H1 (cell line): ENCODE results near the gene NCAPD2. TPM values are rescaled to one million over a fixed set of nuclear protein-coding genes. Genes with fewer than 3 reads are reported as not detected.

Experiments
- CTCF ChIA-PET: fragments of 300-600 bp; sonication (Branson Sonifier 250); formaldehyde crosslinking; loops from one replicate; lab custom pipeline; 2021; ENCODE audit not compliant: partially characterized antibody; lab: Charles Lee
- POLR2A ChIA-PET: fragments of 300-600 bp; sonication (Branson Sonifier 250); formaldehyde crosslinking; loops from one replicate; lab custom pipeline; 2021; ENCODE audit warnings: inconsistent platforms; ENCODE audit not compliant: partially characterized antibody; lab: Charles Lee
- DNase-seq, 2 experiments: peaks; one replicate each; pipeline versions ENCODE4 v3.0.0 to v3.0.0-alpha.2; 2010 to 2022; ENCODE audit warnings: low spot score in 2 of 2, low read depth in 1 of 2, mixed read lengths in 1 of 2
- FAIRE-seq: peaks from 2 replicates; lab custom pipeline; 2011; peaks lifted over from hg19 to GRCh38; lab: Jason Lieb, UNC
- H2AFZ ChIP-seq: 2 replicates; pipeline ENCODE4 v1.8.1; 2012; ENCODE audit warnings: low read length, inconsistent platforms
- H2AK5ac ChIP-seq: 2 replicates; pipeline ENCODE4 v1.6.1; 2013; ENCODE audit warnings: low read depth, low read length
- H2BK120ac ChIP-seq: replicated peaks from 2 replicates; pipeline ENCODE3; 2013; ENCODE audit warnings: low read depth, low read length, inconsistent platforms
- H2BK12ac ChIP-seq: 2 replicates; pipeline ENCODE4 v1.6.1; 2013; ENCODE audit warnings: low read depth, low read length
- H2BK15ac ChIP-seq: 2 replicates; pipeline ENCODE4 v1.6.1; 2013; ENCODE audit warnings: low read length
- H2BK20ac ChIP-seq: 2 replicates; pipeline ENCODE4 v1.6.1; 2013; ENCODE audit warnings: low read length
- H2BK5ac ChIP-seq: 2 replicates; pipeline ENCODE4 v1.6.1; 2013; ENCODE audit warnings: low read depth, low read length
- H3K14ac ChIP-seq: 2 replicates; pipeline ENCODE4 v1.6.1; 2013; ENCODE audit warnings: inconsistent platforms; ENCODE audit not compliant: insufficient read length
- H3K18ac ChIP-seq: 2 replicates; pipeline ENCODE4 v1.6.1; 2013; ENCODE audit warnings: low read length; ENCODE audit errors: extremely low read depth
- H3K23ac ChIP-seq: 2 replicates; pipeline ENCODE4 v1.6.1; 2013; ENCODE audit warnings: inconsistent platforms; ENCODE audit not compliant: insufficient read length
- H3K23me2 ChIP-seq: 2 replicates; pipeline ENCODE4 v1.6.1; 2013; ENCODE audit warnings: low read depth, low read length
- H3K27ac ChIP-seq: 2 replicates; pipeline ENCODE4 v1.6.1; 2011; ENCODE audit warnings: low read depth, low read length, inconsistent platforms
- H3K27me3 ChIP-seq, 4 experiments: replicated peaks in 1 of 4; 1 replicate in 1 of 4; 2 replicates in 3 of 4; pipeline versions ENCODE4 v1.6.1 to v1.8.1; 2011 to 2013; ENCODE audit warnings: low read length in 3 of 4, mild to moderate bottlenecking in 3 of 4, inconsistent platforms in 2 of 4, mixed read lengths in 2 of 4, moderate library complexity in 1 of 4; ENCODE audit not compliant: control insufficient read depth in 3 of 4, insufficient read depth in 3 of 4; ENCODE audit errors: extremely low read depth in 1 of 4
- H3K36me3 ChIP-seq, 4 experiments: 2 replicates each; pipeline versions ENCODE4 v1.6.1 to v1.8.1; 2011 to 2013; ENCODE audit warnings: mild to moderate bottlenecking in 4 of 4, low read length in 3 of 4, moderate library complexity in 2 of 4, control low read depth in 1 of 4, inconsistent platforms in 1 of 4; ENCODE audit not compliant: insufficient read depth in 4 of 4, control insufficient read depth in 2 of 4
- H3K4ac ChIP-seq: replicated peaks from 2 replicates; pipeline ENCODE3; 2013; ENCODE audit warnings: low read length, low read depth, mixed read lengths, inconsistent platforms; ENCODE audit not compliant: insufficient read length
- H3K4me1 ChIP-seq, 4 experiments: replicated peaks in 1 of 4; 1 replicate in 1 of 4; 2 replicates in 3 of 4; pipeline versions ENCODE4 v1.6.1 to v1.8.1; 2011 to 2013; ENCODE audit warnings: low read length in 3 of 4, inconsistent platforms in 2 of 4, mixed read lengths in 1 of 4; ENCODE audit not compliant: insufficient read depth in 4 of 4, control insufficient read depth in 3 of 4
- H3K4me2 ChIP-seq, 2 experiments: 2 replicates each; pipeline versions ENCODE4 v1.6.1 to v1.8.1; 2011 to 2013; ENCODE audit warnings: low read depth in 2 of 2, low read length in 2 of 2, control low read depth in 1 of 2, inconsistent platforms in 1 of 2, mild to moderate bottlenecking in 1 of 2; ENCODE audit not compliant: insufficient read depth in 1 of 2
- H3K4me3 ChIP-seq, 4 experiments: fragments of 200-600, 300-600 bp in 1 of 4; sonication (generic), shearing (Covaris generic), sonication (Bioruptor Twin) in 1 of 4; 2 replicates each; pipeline versions ENCODE4 v1.5.1 to v1.8.1; 2011 to 2016; ENCODE audit warnings: low read length in 4 of 4, low read depth in 3 of 4, control low read depth in 2 of 4, inconsistent platforms in 2 of 4, mild to moderate bottlenecking in 2 of 4, mixed read lengths in 1 of 4, moderate library complexity in 1 of 4; ENCODE audit not compliant: insufficient read depth in 2 of 4; ENCODE audit errors: extremely low read depth in 1 of 4
- H3K56ac ChIP-seq: replicated peaks from 2 replicates; pipeline ENCODE3; 2013; ENCODE audit warnings: low read depth, mild to moderate bottlenecking, mixed read lengths, low read length, inconsistent platforms; ENCODE audit not compliant: insufficient read length
- H3K79me1 ChIP-seq: 2 replicates; pipeline ENCODE4 v1.6.1; 2013; ENCODE audit warnings: low read depth, low read length, control low read depth
- H3K79me2 ChIP-seq, 2 experiments: 2 replicates each; pipeline versions ENCODE4 v1.6.1 to v1.8.1; 2012 to 2013; ENCODE audit warnings: low read length in 2 of 2, mild to moderate bottlenecking in 2 of 2, inconsistent platforms in 1 of 2; ENCODE audit not compliant: insufficient read depth in 2 of 2, control insufficient read depth in 1 of 2
- H3K9ac ChIP-seq, 4 experiments: replicated peaks in 1 of 4; 1 replicate in 1 of 4; 2 replicates in 3 of 4; pipeline versions ENCODE4 v1.6.1 to v1.8.1; 2011 to 2013; ENCODE audit warnings: low read depth in 3 of 4, low read length in 3 of 4, control low read depth in 2 of 4, mild to moderate bottlenecking in 2 of 4, moderate library complexity in 2 of 4, inconsistent platforms in 1 of 4; ENCODE audit errors: extremely low read depth in 1 of 4
- H3K9me3 ChIP-seq, 2 experiments: 2 replicates each; pipeline versions ENCODE4 v1.6.1 to v1.8.1; 2012 to 2013; ENCODE audit warnings: mild to moderate bottlenecking in 2 of 2, moderate library complexity in 2 of 2, control low read depth in 1 of 2, inconsistent platforms in 1 of 2, low read depth in 1 of 2, low read length in 1 of 2, mixed read lengths in 1 of 2; ENCODE audit not compliant: insufficient read depth in 2 of 2
- H4K20me1 ChIP-seq, 2 experiments: replicated peaks in 1 of 2; 2 replicates each; pipeline versions ENCODE3 to v1.8.1; 2011 to 2013; ENCODE audit warnings: inconsistent platforms in 2 of 2, low read length in 2 of 2, mild to moderate bottlenecking in 1 of 2; ENCODE audit not compliant: insufficient read depth in 2 of 2, control insufficient read depth in 1 of 2
- H4K5ac ChIP-seq: 2 replicates; pipeline ENCODE4 v1.6.1; 2013; ENCODE audit warnings: low read length, low read depth, mixed read lengths, inconsistent platforms; ENCODE audit not compliant: insufficient read length
- H4K8ac ChIP-seq: 2 replicates; pipeline ENCODE4 v1.8.0; 2013; ENCODE audit warnings: mild to moderate bottlenecking, moderate library complexity, low read length, inconsistent platforms; ENCODE audit not compliant: insufficient read depth; ENCODE audit errors: extremely low read depth
- H4K91ac ChIP-seq: replicated peaks from 2 replicates; pipeline ENCODE3; 2013; ENCODE audit warnings: low read length, mixed read lengths, inconsistent platforms; ENCODE audit not compliant: insufficient read length
- ATF2 ChIP-seq: IDR thresholded peaks from 2 replicates; pipeline ENCODE4 v1.6.1; 2012; ENCODE audit warnings: low read length, inconsistent platforms
- CBX8 ChIP-seq: fragments of 300-800, 300-1000 bp; sonication (generic); IDR thresholded peaks from 2 replicates; pipeline ENCODE4 v1.7.1; 2016; ENCODE audit warnings: low read depth, low read length, borderline replicate concordance
- CREB1 ChIP-seq: IDR thresholded peaks from 2 replicates; pipeline ENCODE4 v1.6.1; 2012; ENCODE audit warnings: inconsistent platforms
- CTBP2 ChIP-seq: IDR thresholded peaks from 2 replicates; pipeline ENCODE4 v1.7.0; 2011; ENCODE audit warnings: borderline replicate concordance, mild to moderate bottlenecking, moderate library complexity, mixed read lengths, low read length; ENCODE audit not compliant: insufficient read depth, insufficient read length
- KDM4A ChIP-seq: IDR thresholded peaks from one replicate; pipeline ENCODE4 v1.7.1; 2012; ENCODE audit warnings: low read depth, mild to moderate bottlenecking, moderate library complexity, low read length, inconsistent platforms; ENCODE audit not compliant: severe bottlenecking
- RBBP5 ChIP-seq: IDR thresholded peaks from 2 replicates; pipeline ENCODE4 v1.7.1; 2012; ENCODE audit warnings: low read depth, mild to moderate bottlenecking, inconsistent platforms, low read length, moderate library complexity, borderline replicate concordance
- RNF2 ChIP-seq: fragments of 200-900, 300-1000 bp; sonication (generic); IDR thresholded peaks from 2 replicates; pipeline ENCODE4 v1.7.1; 2016; ENCODE audit warnings: borderline replicate concordance, low read depth, mild to moderate bottlenecking, antibody characterized with exemption, low read length; ENCODE audit not compliant: poor library complexity, severe bottlenecking; ENCODE audit errors: missing control alignments
- RXRA ChIP-seq: IDR thresholded peaks from 2 replicates; pipeline ENCODE4 v1.6.1; 2011; ENCODE audit warnings: low read depth, mild to moderate bottlenecking, low read length, moderate library complexity; ENCODE audit not compliant: insufficient read depth
- WGBS, 2 experiments: shearing (Covaris generic) in 1 of 2; methylation state at CpG; one replicate each; pipeline versions ENCODE4 v1.1.6 to v1.1.7; 2013 to 2015; ENCODE audit warnings: low lambda C conversion rate in 2 of 2, mixed read lengths in 2 of 2, inconsistent platforms in 1 of 2, low coverage in 1 of 2, missing lambda C conversion rate in 1 of 2; ENCODE audit not compliant: insufficient replicate concordance in 2 of 2, insufficient coverage in 1 of 2, insufficient read length in 1 of 2; ENCODE audit errors: extremely low coverage in 1 of 2, missing lambda C conversion rate in 1 of 2; 5-methylcytosine and 5-hydroxymethylcytosine counted together
- polyA plus RNA-seq, 7 experiments: library from polyadenylated mRNA; depleted of rRNA in 3 of 7; stranded (reverse) in 5 of 7; unstranded in 2 of 7; fragments of >200 nt in 5 of 7; fragments of 200-250 nt in 2 of 7; gene quantifications; 1 replicate in 5 of 7; 2 replicates in 1 of 7; 4 replicates in 1 of 7; pipeline versions ENCODE4 v1.2.1 to v1.2.3, GENCODE V29; 2011 to 2013; ENCODE audit warnings: missing spikeins in 2 of 7, mixed read lengths in 2 of 7
- total RNA-seq: library from RNA; stranded (reverse); fragmentation: NEBNext Ultra II Directional; extraction: Animal tissue kit (Norgen Biotek cat#: 25700); gene quantifications from 2 replicates; pipeline ENCODE4 v1.2.1, GENCODE V29; 2021

Gene NCAPD2
- total and polyA plus RNA-seq, 2 of the 8 experiments (the other 6 are each of a cell fraction or from before 2014, with no cell fraction given), result 55.8 to 132 TPM

- Histone ChIP-seq H3K27ac (no peak overlapping the region), H2BK5ac (no peak overlapping the region), H2BK15ac (no peak overlapping the region; the same call in 1 of the 2 replicates), H2BK120ac (no peak overlapping the region), H3K27me3 (no peaks in the 10 kb centered on the region), H3K18ac (no peak overlapping the region), H3K23ac (no peak overlapping the region), H2BK12ac (no peak overlapping the region), H4K8ac (no peak overlapping the region), H2AFZ (no peak overlapping the region), H3K4ac (no peak overlapping the region), H2AK5ac (no peak overlapping the region), H3K79me1 (peaks cover 24% of the 10 kb centered on the region), H3K14ac (no peak overlapping the region), H4K5ac (no peak overlapping the region), H2BK20ac (no peak overlapping the region), H3K79me2 (peaks cover 0 to 41% of the 10 kb centered on the region in 2 experiments; a peak in 2 of 4 replicates), H3K9ac (peak overlapping the region in 1 of 4 experiments; percentile 6; a peak in 3 of 7 replicates), H3K56ac (no peak overlapping the region), H3K23me2 (peaks cover 13% of the 10 kb centered on the region; the same call in 1 of the 2 replicates), H3K4me1 (peaks cover 4 to 15% (median 9%) of the 10 kb centered on the region in 4 experiments), H4K20me1 (peaks cover 10 to 26% of the 10 kb centered on the region in 2 experiments), H3K9me3 (no peaks in the 10 kb centered on the region), H3K4me2 (peak overlapping the region; percentile 92 to 99), H3K4me3 (peak overlapping the region; percentile 70 to 87 (median 82)), H3K36me3 (peaks cover 12 to 15% (median 14%) of the 10 kb centered on the region in 4 experiments), H4K91ac (no peak overlapping the region)
- CTCF ChIA-PET, result interaction anchor here (0.5 to 24.9 kb wide), 17 partner anchors 3 to 369 kb away, joined by 3 to 462 read pairs (median 4); partner anchors contain the start of genes GAPDH, IFFO1 and NOP2
- DNase-seq (peak in 1 of 2 experiments; percentile 93), FAIRE-seq (peak; percentile 86)
- POLR2A ChIA-PET, result interaction anchor here (0.5 to 24.2 kb wide), 19 partner anchors 9 to 315 kb away, joined by 3 to 665 read pairs (median 3); partner anchors contain the start of genes GAPDH and NOP2
- 27% methylated on average over 22 of the region's 22 CpGs; no CpG with 5 or more reads in 1 of the 2 experiments for WGBS, 2 experiments
- TF ChIP-seq RNF2, result no peak
- peak; percentile 22 for TF ChIP-seq KDM4A
- 0 out of 2 replicates have a peak, but pooled peaks have one; percentile 12 for TF ChIP-seq CREB1
- TF ChIP-seq RBBP5, result no peak
- TF ChIP-seq ATF2, result no peak
- TF ChIP-seq CTBP2, result peak; percentile 45
- no peak for TF ChIP-seq RXRA
- TF ChIP-seq CBX8, result no peak
These were observed 60.5 kb downstream of the NCAPD2 start for GRCh38 chr12:6554168-6555017.
